Caco-2 (cell line): ENCODE data around the gene SHISA8. TPM values are rescaled to one million over a fixed set of nuclear protein-coding genes. Genes with fewer than 3 reads are reported as not detected.

ENCODE experiments used
- BruUV-seq: library from RNA; stranded (reverse); fragments of 400-500 nt; replicated peaks from 2 replicates; lab custom pipeline; 2021; lab: Mats Ljungman, UMichigan
- CTCF ChIA-PET: fragments of 300-600 bp; sonication (Branson Sonifier 250); formaldehyde crosslinking; loops from one replicate; lab custom pipeline; 2022; ENCODE audit warnings: antibody characterized with exemption; lab: Charles Lee
- POLR2A ChIA-PET: fragments of 300-600 bp; sonication (Branson Sonifier 250); formaldehyde crosslinking; loops from one replicate; lab custom pipeline; 2022; ENCODE audit warnings: antibody characterized with exemption; lab: Charles Lee
- DNase-seq, 2 experiments: peaks; one replicate each; pipeline versions ENCODE4 v3.0.0 to v3.0.0-alpha.2; 2020 to 2022
- H3K27me3 ChIP-seq: replicated peaks from 2 replicates; pipeline ENCODE4 v1.6.0; 2011; ENCODE audit warnings: low read length; ENCODE audit not compliant: control insufficient read depth, insufficient read depth
- H3K36me3 ChIP-seq: 2 replicates; pipeline ENCODE4 v1.5.1; 2011; ENCODE audit warnings: low read length; ENCODE audit not compliant: control insufficient read depth, insufficient read depth
- H3K4me1 ChIP-seq: fragments of 250-450 bp; sonication (Bioruptor Pico); 2 replicates; pipeline ENCODE4 v1.5.1; 2020; ENCODE audit warnings: mild to moderate bottlenecking
- H3K4me3 ChIP-seq: 2 replicates; pipeline ENCODE4 v1.5.1; 2011; ENCODE audit warnings: low read depth, mild to moderate bottlenecking, control low read depth, low read length
- H3K9me3 ChIP-seq: fragments of 250-450 bp; sonication (Bioruptor Pico); 2 replicates; pipeline ENCODE4 v1.5.1; 2020; ENCODE audit warnings: mild to moderate bottlenecking, moderate library complexity
- H3K27ac Mint-ChIP-seq: one replicate; pipeline ENCODE4 v1.8.0; 2022; ENCODE audit warnings: mixed read lengths; ENCODE audit not compliant: unreplicated experiment
- H3K27me3 Mint-ChIP-seq: one replicate; pipeline ENCODE4 v1.8.0; 2022; ENCODE audit warnings: mixed read lengths; ENCODE audit not compliant: insufficient read depth, unreplicated experiment
- H3K36me3 Mint-ChIP-seq: one replicate; pipeline ENCODE4 v1.8.0; 2022; ENCODE audit warnings: mild to moderate bottlenecking, mixed read lengths; ENCODE audit not compliant: insufficient read depth, unreplicated experiment
- H3K4me1 Mint-ChIP-seq: one replicate; pipeline ENCODE4 v1.8.0; 2022; ENCODE audit warnings: low read depth, mixed read lengths; ENCODE audit not compliant: unreplicated experiment
- H3K4me3 Mint-ChIP-seq: one replicate; pipeline ENCODE4 v1.8.0; 2022; ENCODE audit warnings: mild to moderate bottlenecking, moderate library complexity, mixed read lengths; ENCODE audit not compliant: unreplicated experiment
- H3K9me3 Mint-ChIP-seq: one replicate; pipeline ENCODE4 v1.8.0; 2022; ENCODE audit warnings: mixed read lengths; ENCODE audit not compliant: unreplicated experiment
- CTCF ChIP-seq, 2 experiments: fragments of 200-600 bp in 1 of 2; IDR thresholded peaks; 1 replicate in 1 of 2; 2 replicates in 1 of 2; pipeline versions ENCODE4 v1.5.1 to v1.8.0; 2011 to 2022; ENCODE audit warnings: antibody characterized with exemption in 1 of 2, control low read depth in 1 of 2, inconsistent platforms in 1 of 2, low read depth in 1 of 2, low read length in 1 of 2, mild to moderate bottlenecking in 1 of 2, moderate library complexity in 1 of 2; ENCODE audit not compliant: insufficient read depth in 1 of 2, severe bottlenecking in 1 of 2, unreplicated experiment in 1 of 2
- intact Hi-C: fragments of 100-400 bp; cut with micrococcal nuclease; formaldehyde crosslinking; loops from one replicate; pipeline ENCODE4 v1.10.0; 2022; ENCODE audit not compliant: unreplicated experiment
- total RNA-seq: library from RNA; stranded (reverse); gene quantifications from 2 replicates; pipeline ENCODE4 v1.2.3, GENCODE V29; 2022

SHISA8 gene
- total RNA-seq, 1 experiment from 2014 or later, result 1.4 TPM

- CTCF ChIA-PET, result no interaction called here
- peaks cover 79% of the 10 kb centered on the region for H3K36me3 Mint-ChIP-seq
Measured at GRCh38 chr22:41906822-41907221, 8.1 kb downstream of the SHISA8 start.

DNA sequence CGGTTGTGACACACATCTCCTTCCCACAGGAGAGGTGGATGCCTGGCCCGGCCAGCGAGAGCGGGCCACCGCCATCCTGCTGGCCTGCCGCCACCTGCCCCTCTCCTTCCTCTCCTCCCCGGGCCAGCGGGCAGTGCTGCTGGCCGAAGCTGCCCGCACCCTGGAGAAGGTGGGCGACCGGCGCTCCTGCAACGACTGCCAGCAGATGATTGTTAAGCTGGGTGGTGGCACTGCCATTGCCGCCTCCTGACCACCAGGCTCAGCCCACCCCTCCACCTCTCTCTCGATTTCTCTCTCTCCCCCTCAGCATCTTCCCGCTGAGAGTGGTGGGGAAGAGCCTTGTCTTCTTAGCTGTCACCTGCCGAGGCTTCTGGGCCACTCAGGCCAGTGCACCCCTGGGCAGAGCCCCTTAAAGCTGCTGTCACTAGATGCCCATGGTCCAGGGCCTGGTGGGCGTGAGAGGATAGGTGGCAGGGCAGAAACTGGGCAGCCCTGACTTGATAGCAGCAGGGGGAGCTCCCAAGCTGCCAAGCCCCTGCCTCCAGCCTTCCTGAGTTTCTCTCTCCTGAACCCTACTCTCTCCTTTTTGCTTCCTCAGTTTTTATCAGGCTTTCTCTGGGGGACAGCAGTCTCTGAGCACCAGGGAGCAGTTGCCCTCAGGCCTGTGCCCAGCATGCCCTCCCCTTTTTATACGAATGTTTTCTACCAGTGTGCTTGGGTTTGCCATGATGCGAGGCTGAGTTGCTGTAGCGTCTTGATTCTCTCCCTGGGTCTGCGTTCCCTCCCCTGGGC lies 9.3 kb downstream of the SHISA8 start:
- no TSS peak for BruUV-seq
- no peaks in the 10 kb centered on the region for H3K4me1 Mint-ChIP-seq
- no peaks in the 10 kb centered on the region for H3K9me3 Mint-ChIP-seq
- H3K27me3 Mint-ChIP-seq, result no peaks in the 10 kb centered on the region
- DNase-seq, result no peak
- CTCF ChIA-PET, result no interaction called here
- no peak overlapping the region for H3K4me3 Mint-ChIP-seq
- Histone ChIP-seq H3K4me3 (no peak overlapping the region), H3K36me3 (no peaks in the 10 kb centered on the region; the same call in 1 of the 2 replicates), H3K4me1 (no peaks in the 10 kb centered on the region), H3K27me3 (no peaks in the 10 kb centered on the region), H3K9me3 (no peaks in the 10 kb centered on the region)
- H3K27ac Mint-ChIP-seq, result no peak overlapping the region
- intact Hi-C loops, result no loop called here
- TF ChIP-seq CTCF (IDR thresholded peaks at IDR 0.05; ENCODE audit: insufficient read depth in 1 of 2, low read depth in 1 of 2, low read length in 1 of 2, severe bottlenecking in 1 of 2, unreplicated experiment in 1 of 2), result no peak
- H3K36me3 Mint-ChIP-seq, result peaks cover 80% of the 10 kb centered on the region
- POLR2A ChIA-PET, result no interaction called here

More at GRCh38 chr22:41906822-41907221, 8.1 kb downstream of the SHISA8 start:
- no peak for TF ChIP-seq CTCF (IDR thresholded peaks at IDR 0.05; ENCODE audit: insufficient read depth in 1 of 2, low read depth in 1 of 2, low read length in 1 of 2, severe bottlenecking in 1 of 2, unreplicated experiment in 1 of 2)
- peaks cover 7% of the 10 kb centered on the region for H3K4me1 Mint-ChIP-seq
- H3K4me3 Mint-ChIP-seq, result no peak overlapping the region
- Histone ChIP-seq H3K4me3 (no peak overlapping the region), H3K27me3 (no peaks in the 10 kb centered on the region; the same call in 1 of the 2 replicates), H3K9me3 (no peaks in the 10 kb centered on the region), H3K4me1 (no peaks in the 10 kb centered on the region), H3K36me3 (no peaks in the 10 kb centered on the region; the same call in 1 of the 2 replicates)
- DNase-seq, result no peak
- peaks cover 5% of the 10 kb centered on the region for H3K27me3 Mint-ChIP-seq
- POLR2A ChIA-PET, result no interaction called here
- intact Hi-C loops, result no loop called here
- H3K27ac Mint-ChIP-seq, result no peak overlapping the region
- TSS peak; percentile 58 for BruUV-seq
- H3K9me3 Mint-ChIP-seq, result no peaks in the 10 kb centered on the region

- H3K9me3 ChIP-seq, result no peaks in the 10 kb centered on the region
- H3K4me3 ChIP-seq, result no peak overlapping the region
- H3K27me3 ChIP-seq, result no peaks in the 10 kb centered on the region
- POLR2A ChIA-PET, result no interaction called here
- TF ChIP-seq CTCF (IDR thresholded peaks at IDR 0.05; ENCODE audit: insufficient read depth in 1 of 2, low read depth in 1 of 2, low read length in 1 of 2, severe bottlenecking in 1 of 2, unreplicated experiment in 1 of 2), result no peak
- intact Hi-C loops, result no loop called here
- H3K27me3 Mint-ChIP-seq, result no peaks in the 10 kb centered on the region
- CTCF ChIA-PET, result no interaction called here
- no peaks in the 10 kb centered on the region; the same call in 1 of the 2 replicates for H3K36me3 ChIP-seq
- no peaks in the 10 kb centered on the region for H3K4me1 Mint-ChIP-seq
- peaks cover 89% of the 10 kb centered on the region for H3K36me3 Mint-ChIP-seq
- no peak overlapping the region for H3K27ac Mint-ChIP-seq
- no peaks in the 10 kb centered on the region for H3K9me3 Mint-ChIP-seq
- no peaks in the 10 kb centered on the region for H3K4me1 ChIP-seq
- no peak for DNase-seq
- no peak overlapping the region for H3K4me3 Mint-ChIP-seq
- BruUV-seq, result no TSS peak
Measured at GRCh38 chr22:41904450-41905410, 10.1 kb downstream of the SHISA8 start.
